ENCODE measurements around the gene TRIM6.

Gene TRIM6

GRCh38 chr11:5626196-5626595 lies 29.8 kb downstream of the TRIM6 start:
- Histone ChIP-seq H3K27me3 (no peaks in the 10 kb centered on the region), H3K4me1 (peaks cover 0 to 25% (median 12%) of the 10 kb centered on the region in 4 donors), H3K27ac (no peak overlapping the region), H3K36me3 (no peaks in the 10 kb centered on the region), H3K4me3 (no peak overlapping the region), H3K9me3 (no peaks in the 10 kb centered on the region)
- intact Hi-C loops (cut with DNase I; ENCODE audit: low total_unique reads): no loop called here
- no peak for DNase-seq
- TF ChIP-seq, protein P1, sequence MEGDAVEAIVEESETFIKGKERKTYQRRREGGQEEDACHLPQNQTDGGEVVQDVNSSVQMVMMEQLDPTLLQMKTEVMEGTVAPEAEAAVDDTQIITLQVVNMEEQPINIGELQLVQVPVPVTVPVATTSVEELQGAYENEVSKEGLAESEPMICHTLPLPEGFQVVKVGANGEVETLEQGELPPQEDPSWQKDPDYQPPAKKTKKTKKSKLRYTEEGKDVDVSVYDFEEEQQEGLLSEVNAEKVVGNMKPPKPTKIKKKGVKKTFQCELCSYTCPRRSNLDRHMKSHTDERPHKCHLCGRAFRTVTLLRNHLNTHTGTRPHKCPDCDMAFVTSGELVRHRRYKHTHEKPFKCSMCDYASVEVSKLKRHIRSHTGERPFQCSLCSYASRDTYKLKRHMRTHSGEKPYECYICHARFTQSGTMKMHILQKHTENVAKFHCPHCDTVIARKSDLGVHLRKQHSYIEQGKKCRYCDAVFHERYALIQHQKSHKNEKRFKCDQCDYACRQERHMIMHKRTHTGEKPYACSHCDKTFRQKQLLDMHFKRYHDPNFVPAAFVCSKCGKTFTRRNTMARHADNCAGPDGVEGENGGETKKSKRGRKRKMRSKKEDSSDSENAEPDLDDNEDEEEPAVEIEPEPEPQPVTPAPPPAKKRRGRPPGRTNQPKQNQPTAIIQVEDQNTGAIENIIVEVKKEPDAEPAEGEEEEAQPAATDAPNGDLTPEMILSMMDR (IDR thresholded peaks at IDR 0.05): no peak

DNA sequence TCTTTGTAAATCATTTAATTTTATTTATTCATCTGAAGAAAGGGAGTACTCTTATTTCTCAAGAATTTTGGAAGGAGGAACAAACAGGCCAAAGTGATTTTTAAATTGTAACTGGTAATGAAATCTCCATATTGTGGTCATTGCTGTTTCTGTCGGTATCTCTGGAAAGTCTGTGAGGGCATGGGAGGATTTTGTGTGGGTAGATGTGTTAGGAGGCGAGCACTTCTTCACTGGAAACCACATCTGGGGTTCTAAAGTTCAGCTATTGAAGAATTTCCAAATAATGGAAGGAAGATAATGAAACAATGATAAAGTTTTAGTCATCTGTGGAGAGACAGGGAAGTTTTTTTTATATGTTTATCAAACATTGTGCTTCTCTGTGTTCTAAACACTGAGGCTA lies 35.0 kb downstream of the TRIM6 start:
- H3K4me1 ChIP-seq: no peaks in the 10 kb centered on the region
- no peaks in the 10 kb centered on the region for H3K27me3 ChIP-seq
- no peak for DNase-seq
- no peak overlapping the region for H3K4me3 ChIP-seq
- peaks cover 18 to 25% (median 22%) of the 10 kb centered on the region in 3 donors for H3K36me3 ChIP-seq
- intact Hi-C loops (cut with DNase I; ENCODE audit: low total_unique reads): no loop called here
- TF ChIP-seq, protein P1 (IDR thresholded peaks at IDR 0.05): no peak
- H3K27ac ChIP-seq: no peak overlapping the region
- H3K9me3 ChIP-seq: no peaks in the 10 kb centered on the region

DNA sequence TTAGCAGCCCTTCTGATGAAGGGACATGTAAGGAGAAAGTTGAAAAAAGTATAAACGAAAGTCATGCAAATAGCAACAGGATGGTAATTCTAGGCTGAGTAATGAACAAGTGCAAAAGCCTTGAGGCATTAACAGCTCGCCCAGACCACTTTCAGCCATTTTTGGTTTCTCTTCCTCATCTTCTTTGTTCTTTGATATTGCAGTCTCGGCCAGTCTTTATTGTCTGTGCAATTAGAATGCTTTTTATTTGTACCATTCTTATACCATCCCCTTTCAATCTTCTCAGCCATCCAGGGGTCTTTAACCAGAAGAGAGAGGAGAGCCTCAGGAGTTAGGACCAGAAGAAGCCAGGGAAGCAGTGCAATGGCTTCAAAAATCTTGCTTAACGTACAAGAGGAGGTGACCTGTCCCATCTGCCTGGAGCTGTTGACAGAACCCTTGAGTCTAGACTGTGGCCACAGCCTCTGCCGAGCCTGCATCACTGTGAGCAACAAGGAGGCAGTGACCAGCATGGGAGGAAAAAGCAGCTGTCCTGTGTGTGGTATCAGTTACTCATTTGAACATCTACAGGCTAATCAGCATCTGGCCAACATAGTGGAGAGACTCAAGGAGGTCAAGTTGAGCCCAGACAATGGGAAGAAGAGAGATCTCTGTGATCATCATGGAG lies 35.7 kb downstream of the TRIM6 start:
- H3K4me1 ChIP-seq: no peaks in the 10 kb centered on the region
- intact Hi-C loops (cut with DNase I; ENCODE audit: low total_unique reads): no loop called here
- H3K9me3 ChIP-seq: no peaks in the 10 kb centered on the region
- H3K27me3 ChIP-seq: no peaks in the 10 kb centered on the region
- peaks cover 19 to 25% (median 22%) of the 10 kb centered on the region in 3 donors for H3K36me3 ChIP-seq
- TF ChIP-seq, protein P1 (IDR thresholded peaks at IDR 0.05): no peak
- no peak for DNase-seq
- no peak overlapping the region for H3K27ac ChIP-seq
- H3K4me3 ChIP-seq: no peak overlapping the region

DNA sequence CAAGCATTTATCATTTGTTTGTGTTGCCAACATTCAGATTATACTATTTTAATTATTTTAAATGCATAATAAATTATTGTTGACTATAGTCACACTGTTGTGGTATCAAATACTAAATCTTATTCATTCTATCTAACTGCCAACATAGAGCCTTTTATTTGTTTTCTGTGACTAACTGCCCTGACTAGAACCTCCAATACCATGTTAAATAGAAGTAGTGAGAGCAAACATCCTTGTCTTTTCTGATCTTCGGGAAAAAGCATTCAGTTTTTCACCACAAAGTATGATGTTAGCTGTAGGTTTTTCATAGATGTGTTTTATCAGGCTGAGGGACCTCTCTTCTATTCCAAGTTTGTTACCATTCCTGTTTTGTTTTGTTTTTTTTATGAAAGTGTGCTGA lies 43.5 kb downstream of the TRIM6 start:
- peaks cover 35 to 46% (median 44%) of the 10 kb centered on the region in 3 donors for H3K36me3 ChIP-seq
- DNase-seq: no peak
- no peaks in the 10 kb centered on the region for H3K9me3 ChIP-seq
- intact Hi-C loops (cut with DNase I; ENCODE audit: low total_unique reads): no loop called here
- H3K4me3 ChIP-seq: no peak overlapping the region
- TF ChIP-seq, protein P1 (IDR thresholded peaks at IDR 0.05): no peak
- no peaks in the 10 kb centered on the region for H3K4me1 ChIP-seq
- H3K27ac ChIP-seq: no peak overlapping the region
- no peaks in the 10 kb centered on the region for H3K27me3 ChIP-seq

DNA sequence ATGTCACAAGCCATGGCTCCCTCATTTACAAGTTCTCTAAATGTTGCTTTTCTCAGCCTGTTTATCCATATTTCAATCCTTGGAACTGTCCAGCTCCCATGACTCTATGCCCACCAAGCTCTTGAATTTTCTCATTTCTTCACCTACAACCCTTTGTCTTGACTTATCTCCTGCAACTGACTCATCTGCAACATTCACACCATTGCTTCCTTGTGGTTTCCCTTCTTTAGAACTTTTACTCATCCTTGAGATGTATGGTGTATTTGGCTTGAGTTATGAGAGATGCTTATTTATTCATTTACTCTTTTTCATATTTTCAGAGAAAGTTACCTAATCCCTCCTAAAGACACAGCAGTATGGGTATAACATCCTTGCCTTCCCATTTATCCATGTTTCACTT lies 47.1 kb downstream of the TRIM6 start:
- H3K4me1 ChIP-seq: no peaks in the 10 kb centered on the region
- TF ChIP-seq, protein P1 (IDR thresholded peaks at IDR 0.05): no peak
- H3K36me3 ChIP-seq: peaks cover 28 to 43% (median 40%) of the 10 kb centered on the region in 3 donors
- H3K9me3 ChIP-seq: no peaks in the 10 kb centered on the region
- no peak for DNase-seq
- intact Hi-C loops (cut with DNase I; ENCODE audit: low total_unique reads): no loop called here
- no peaks in the 10 kb centered on the region for H3K27me3 ChIP-seq
- no peak overlapping the region for H3K27ac ChIP-seq
- no peak overlapping the region for H3K4me3 ChIP-seq

All from tibial artery (tissue), 4 donors.